AG04450 (cell line): ENCODE measurements around the gene SERPINA12. TPM values are rescaled to one million over a fixed set of nuclear protein-coding genes. Genes with fewer than 3 reads are reported as not detected.

Experiments
- CTCF ChIA-PET: fragments of 300-600, 350-600 bp; formaldehyde crosslinking; extraction: SDS; loops from one replicate; lab custom pipeline; 2022; ENCODE audit warnings: antibody characterized with exemption, inconsistent platforms; lab: Charles Lee
- POLR2A ChIA-PET: fragments of 350-600 bp; formaldehyde crosslinking; extraction: SDS; loops from one replicate; lab custom pipeline; 2021; ENCODE audit warnings: antibody characterized with exemption, inconsistent platforms; lab: Yijun Ruan, JAX
- DNase-seq: peaks from one replicate; pipeline ENCODE4 v3.0.0-alpha.2; 2011; ENCODE audit warnings: low read depth, low spot score
- H3K27ac ChIP-seq: one replicate; pipeline ENCODE4 v1.5.1; 2012; ENCODE audit warnings: low read depth, low read length, control low read depth
- H3K27me3 ChIP-seq: one replicate; pipeline ENCODE4 v1.6.0; 2012; ENCODE audit warnings: low read length; ENCODE audit not compliant: control insufficient read depth, insufficient read depth
- H3K4me3 ChIP-seq: 2 replicates; pipeline ENCODE4 v1.5.1; 2011; ENCODE audit warnings: mild to moderate bottlenecking, low read depth, low read length, control low read depth
- H3K9me3 ChIP-seq: 2 replicates; pipeline ENCODE4 v1.5.1; 2012; ENCODE audit warnings: low read length; ENCODE audit not compliant: control insufficient read depth, insufficient read depth
- polyA plus RNA-seq: library from polyadenylated mRNA; depleted of rRNA; stranded (reverse); fragments of >200 nt; gene quantifications from 2 replicates; pipeline ENCODE4 v1.2.3, GENCODE V29; 2011
- TF ChIP-seq, protein P1 (sequence below): IDR thresholded peaks from 2 replicates; pipeline ENCODE4 v1.5.1; 2011; ENCODE audit warnings: low read depth, low read length, control low read depth, inconsistent platforms

The SERPINA12 gene
- polyA plus RNA-seq, 1 experiment = not detected

DNA sequence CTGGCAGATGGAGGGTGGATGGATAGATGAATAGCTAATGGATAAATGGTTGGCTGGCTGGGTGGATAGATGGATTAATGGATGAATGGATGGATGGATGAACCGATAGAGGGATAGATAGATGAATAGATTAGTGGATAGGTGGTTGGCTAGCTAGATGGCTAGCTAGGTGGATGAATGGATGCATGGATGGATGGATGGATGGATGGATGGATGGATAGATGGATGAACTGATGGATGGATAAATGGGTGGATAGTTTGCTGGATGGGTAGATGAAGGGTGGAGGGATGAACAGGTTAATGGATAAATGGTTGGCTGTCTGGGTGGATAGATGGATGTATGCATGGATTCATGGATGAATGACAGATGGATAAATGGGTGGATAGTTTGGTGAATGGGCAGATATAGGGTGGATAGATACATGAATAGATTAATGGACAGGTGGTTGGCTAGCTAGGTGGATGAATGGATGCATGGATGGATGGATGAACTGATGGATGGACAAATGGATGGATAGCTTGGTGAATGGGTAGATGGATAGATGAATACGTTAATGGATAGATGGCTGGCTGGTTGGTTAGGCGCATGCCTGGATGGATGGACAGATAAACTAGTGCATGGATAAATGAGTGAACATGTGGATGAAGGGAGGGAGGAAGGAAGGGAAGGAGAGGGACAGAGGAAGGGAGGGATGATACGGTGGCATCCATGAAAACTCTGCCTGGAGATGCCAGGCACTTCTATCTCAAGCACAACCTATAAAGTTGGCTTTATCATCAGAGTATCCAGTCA, 41.3 kb downstream of the SERPINA12 start:
- CTCF ChIA-PET = interaction anchor here (0.5 to 1.6 kb wide), 2 partner anchors 81 to 1060 kb away, joined by 3 to 4 read pairs; no protein-coding TSS in a partner anchor
- Histone ChIP-seq H3K4me3 (no peak overlapping the region), H3K27ac (no peak overlapping the region), H3K9me3 (no peaks in the 10 kb centered on the region), H3K27me3 (peaks cover 3% of the 10 kb centered on the region)
- TF ChIP-seq, protein P1, sequence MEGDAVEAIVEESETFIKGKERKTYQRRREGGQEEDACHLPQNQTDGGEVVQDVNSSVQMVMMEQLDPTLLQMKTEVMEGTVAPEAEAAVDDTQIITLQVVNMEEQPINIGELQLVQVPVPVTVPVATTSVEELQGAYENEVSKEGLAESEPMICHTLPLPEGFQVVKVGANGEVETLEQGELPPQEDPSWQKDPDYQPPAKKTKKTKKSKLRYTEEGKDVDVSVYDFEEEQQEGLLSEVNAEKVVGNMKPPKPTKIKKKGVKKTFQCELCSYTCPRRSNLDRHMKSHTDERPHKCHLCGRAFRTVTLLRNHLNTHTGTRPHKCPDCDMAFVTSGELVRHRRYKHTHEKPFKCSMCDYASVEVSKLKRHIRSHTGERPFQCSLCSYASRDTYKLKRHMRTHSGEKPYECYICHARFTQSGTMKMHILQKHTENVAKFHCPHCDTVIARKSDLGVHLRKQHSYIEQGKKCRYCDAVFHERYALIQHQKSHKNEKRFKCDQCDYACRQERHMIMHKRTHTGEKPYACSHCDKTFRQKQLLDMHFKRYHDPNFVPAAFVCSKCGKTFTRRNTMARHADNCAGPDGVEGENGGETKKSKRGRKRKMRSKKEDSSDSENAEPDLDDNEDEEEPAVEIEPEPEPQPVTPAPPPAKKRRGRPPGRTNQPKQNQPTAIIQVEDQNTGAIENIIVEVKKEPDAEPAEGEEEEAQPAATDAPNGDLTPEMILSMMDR = no peak
- DNase-seq = no peak
- POLR2A ChIA-PET = no interaction called here

DNA sequence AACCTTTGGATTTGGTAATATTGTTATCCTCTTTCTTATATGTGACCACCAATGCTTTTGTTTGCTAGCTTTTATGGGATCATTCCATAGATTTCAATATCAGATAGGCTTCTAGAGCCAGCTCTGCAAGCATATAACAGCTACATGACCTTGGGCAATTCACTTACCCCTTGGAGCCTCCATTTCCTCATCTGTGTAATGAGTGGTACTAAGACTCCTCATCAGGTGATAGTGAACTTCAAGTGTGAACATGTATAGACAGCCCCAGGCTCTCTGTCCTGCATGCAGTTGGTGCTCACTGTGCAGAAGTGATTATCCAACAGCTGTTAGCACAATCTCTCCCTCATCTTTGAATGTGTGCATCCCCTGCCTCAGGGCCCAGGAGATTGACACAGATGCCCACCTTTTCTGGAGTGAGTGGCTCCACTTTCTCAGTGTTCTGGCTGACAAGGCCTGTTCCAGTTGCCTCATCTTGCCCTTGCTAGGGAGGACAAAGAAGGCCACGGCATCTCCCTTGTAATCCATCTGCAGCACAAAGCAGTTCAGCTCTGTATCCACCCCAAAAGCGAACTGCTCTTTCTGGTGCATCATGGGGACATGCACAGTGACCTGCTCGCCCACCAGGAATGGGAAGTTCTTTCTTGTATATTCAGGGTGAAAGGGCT, 42.4 kb downstream of the SERPINA12 start:
- H3K27ac ChIP-seq = no peak overlapping the region
- DNase-seq = no peak
- peaks cover 3% of the 10 kb centered on the region for H3K27me3 ChIP-seq
- TF ChIP-seq, protein P1 = no peak
- H3K9me3 ChIP-seq = no peaks in the 10 kb centered on the region; the same call in 1 of the 2 replicates
- ChIA-PET CTCF (no interaction called here), POLR2A (no interaction called here)
- H3K4me3 ChIP-seq = no peak overlapping the region

GRCh38 chr14:94465042-94465441, 44.2 kb downstream of the SERPINA12 start:
- no peak overlapping the region for H3K4me3 ChIP-seq
- DNase-seq = no peak
- H3K27me3 ChIP-seq = peaks cover 3% of the 10 kb centered on the region
- no peak overlapping the region for H3K27ac ChIP-seq
- ChIA-PET CTCF (no interaction called here), POLR2A (no interaction called here)
- TF ChIP-seq, protein P1 = no peak
- H3K9me3 ChIP-seq = no peaks in the 10 kb centered on the region; the same call in 1 of the 2 replicates

- Histone ChIP-seq H3K4me3 (no peak overlapping the region), H3K27me3 (peaks cover 3% of the 10 kb centered on the region), H3K9me3 (no peaks in the 10 kb centered on the region; the same call in 1 of the 2 replicates), H3K27ac (no peak overlapping the region)
- TF ChIP-seq, protein P1 = no peak
- DNase-seq = no peak
- ChIA-PET CTCF (interaction anchor here (1.6 kb wide), 1 partner anchor 22 kb away, joined by 6 read pairs; no protein-coding TSS in a partner anchor), POLR2A (no interaction called here)
Observed at GRCh38 chr14:94464290-94464689, 45.0 kb downstream of the SERPINA12 start.
